NCI-H1417 treated with DMSO at 0.1 percent for 48 hours (cell line): ENCODE measurements around the gene PXK.
"Not testable (repeated sequence)": the region's sequence is repeated elsewhere in the genome, so short reads cannot be mapped to it uniquely, and the experiment has no call there.

Experiments used
- DNase-seq: peaks from one replicate; lab custom pipeline; 2025; lab: John Stamatoyannopoulos, UW

The PXK gene

DNA sequence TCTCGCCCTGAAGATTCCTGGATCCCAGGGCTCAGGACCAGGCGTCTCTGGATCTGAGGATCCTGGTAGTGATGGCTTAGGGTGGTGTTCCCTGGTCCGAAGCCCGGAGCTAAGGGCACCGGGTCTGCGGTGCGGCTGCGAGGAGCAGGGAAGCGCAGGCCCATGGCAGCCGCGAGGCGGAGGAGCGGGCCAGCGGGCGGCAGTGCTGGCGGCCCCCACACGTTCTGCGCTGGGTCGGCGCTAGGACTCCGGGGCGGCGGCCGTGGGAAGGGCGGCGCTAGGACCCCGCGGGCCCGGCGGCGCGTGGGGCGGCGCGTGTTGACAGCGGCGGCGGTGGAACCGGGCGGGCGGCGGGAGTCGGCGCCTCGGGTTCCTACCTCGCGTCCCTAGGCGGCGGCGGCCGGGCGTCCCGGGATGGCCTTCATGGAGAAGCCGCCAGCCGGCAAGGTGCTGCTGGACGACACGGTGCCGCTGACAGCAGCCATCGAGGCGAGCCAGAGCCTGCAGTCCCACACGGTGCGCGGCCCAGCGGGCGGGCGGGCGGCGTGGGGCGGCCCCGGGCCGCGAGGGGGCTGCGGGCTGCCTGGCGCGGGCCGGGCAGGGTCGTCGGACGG, at the start of gene PXK:
PXK (plus strand) TSS at position 318 of the 614 bp plus-strand sequence; CDS start at position 415, 97 bp downstream.
- no peak for DNase-seq

DNA sequence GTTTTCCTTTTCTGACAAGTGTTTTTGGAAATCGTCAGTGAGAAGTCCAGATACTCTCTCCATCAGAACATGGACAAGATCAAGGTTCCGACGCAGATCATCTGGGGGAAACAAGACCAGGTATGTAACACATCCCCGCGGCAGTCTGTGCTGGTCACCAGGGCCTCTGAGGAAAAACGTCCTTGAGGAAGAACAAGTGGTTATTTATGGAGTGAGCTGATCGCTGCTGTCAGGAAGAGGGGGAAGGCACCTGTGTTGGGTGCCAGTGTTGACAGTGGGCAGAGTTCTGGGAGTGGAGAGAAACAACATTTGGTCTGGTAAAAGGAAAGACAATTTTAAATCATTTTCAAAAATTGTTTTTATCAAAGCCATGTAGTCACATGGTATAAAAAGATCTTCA, 47.4 kb upstream of the PXK start:
- no peak for DNase-seq

DNA sequence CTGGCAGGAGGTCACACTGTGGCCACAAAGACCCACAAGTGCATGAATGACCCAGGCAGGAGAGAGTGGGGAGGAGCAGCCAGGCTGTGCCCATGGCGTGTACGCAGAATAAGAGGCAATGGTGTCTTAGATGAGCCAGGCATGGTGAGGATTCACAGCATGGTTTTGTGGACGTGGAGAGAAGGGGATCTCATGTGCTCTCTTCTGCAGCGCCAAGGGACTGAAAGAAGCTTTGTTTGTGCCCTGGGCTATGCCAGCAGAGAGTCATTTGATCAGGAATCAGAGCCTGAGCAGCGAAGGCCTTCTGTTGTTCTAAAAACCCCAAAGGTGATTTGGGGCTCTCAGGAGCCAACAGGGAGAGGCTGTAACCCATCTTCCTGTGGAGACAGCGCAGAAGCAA, 45.3 kb upstream of the PXK start:
- no peak for DNase-seq

DNA sequence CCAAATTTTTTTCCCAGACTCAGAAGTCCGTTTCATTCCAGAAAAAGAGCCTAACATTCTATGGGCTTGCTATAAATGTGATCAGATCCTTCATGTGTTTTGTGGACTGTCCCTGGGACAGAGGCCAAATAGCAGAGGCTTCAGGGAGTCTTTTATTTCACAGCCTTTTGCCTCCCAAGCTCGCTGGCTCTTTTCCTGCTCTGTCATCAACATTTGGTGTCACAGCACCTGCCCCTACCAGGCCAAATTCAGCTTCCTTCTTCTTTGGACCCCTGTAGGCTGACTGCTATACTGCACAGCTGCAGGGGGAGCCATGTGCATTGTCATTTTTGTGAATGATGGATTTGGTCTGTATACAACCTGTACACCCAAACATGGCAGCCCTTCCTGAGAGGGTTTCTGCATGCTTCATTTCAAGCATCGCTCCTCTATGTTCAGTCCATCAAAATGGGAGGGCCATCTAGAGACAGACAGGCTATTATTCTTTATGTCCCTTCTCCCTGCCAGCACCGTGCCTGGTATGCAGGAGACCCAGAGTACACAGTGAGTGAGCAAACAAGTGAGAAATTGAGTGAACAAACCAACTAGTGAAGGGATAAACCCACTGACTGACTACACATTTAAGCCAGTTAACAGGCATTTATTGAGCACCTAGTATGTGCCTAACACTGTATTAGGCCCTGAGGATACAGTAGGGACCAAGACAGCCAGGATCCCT, 44.5 kb upstream of the PXK start:
- DNase-seq = no peak

DNA sequence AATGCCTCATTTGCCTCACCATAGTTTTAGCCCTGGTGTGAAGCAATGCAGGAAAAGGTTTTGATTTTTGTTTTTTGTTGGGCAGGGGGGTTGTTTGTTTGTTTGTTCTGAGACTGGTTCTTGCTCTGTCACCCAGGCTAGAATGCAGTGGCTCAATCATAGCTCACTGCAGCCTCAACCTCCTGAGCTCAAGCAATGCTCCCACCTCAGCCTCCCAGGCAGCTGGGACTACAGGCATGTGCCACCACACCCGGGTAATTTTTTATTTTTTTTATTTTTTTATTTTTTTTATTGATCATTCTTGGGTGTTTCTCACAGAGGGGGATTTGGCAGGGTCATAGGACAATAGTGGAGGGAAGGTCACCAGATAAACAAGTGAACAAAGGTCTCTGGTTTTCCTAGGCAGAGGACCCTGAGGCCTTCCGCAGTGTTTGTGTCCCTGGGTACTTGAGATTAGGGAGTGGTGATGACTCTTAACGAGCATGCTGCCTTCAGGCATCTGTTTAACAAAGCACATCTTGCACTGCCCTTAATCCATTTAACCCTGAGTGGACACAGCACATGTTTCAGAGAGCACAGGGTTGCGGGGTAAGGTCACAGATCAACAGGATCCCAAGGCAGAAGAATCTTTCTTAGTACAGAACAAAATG, 43.6 kb upstream of the PXK start:
- not testable (repeated sequence) for DNase-seq

DNA sequence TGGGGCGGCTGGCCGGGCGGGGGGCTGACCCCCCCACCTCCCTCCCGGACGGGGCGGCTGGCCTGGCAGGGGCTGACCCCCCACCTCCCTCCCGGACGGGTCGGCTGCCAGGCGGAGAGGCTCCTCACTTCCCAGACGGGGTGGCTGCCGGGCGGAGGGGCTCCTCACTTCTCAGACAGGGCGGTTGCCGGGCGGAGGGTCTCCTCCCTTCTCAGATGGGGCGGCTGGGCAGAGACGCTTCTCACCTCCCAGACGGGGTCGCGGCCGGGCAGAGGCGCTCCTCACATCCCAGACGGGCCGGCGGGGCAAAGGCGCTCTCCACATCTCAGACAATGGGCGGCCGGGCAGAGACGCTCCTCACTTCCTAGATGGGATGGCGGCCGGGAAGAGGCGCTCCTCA, 42.2 kb upstream of the PXK start:
- not testable (repeated sequence) for DNase-seq

DNA sequence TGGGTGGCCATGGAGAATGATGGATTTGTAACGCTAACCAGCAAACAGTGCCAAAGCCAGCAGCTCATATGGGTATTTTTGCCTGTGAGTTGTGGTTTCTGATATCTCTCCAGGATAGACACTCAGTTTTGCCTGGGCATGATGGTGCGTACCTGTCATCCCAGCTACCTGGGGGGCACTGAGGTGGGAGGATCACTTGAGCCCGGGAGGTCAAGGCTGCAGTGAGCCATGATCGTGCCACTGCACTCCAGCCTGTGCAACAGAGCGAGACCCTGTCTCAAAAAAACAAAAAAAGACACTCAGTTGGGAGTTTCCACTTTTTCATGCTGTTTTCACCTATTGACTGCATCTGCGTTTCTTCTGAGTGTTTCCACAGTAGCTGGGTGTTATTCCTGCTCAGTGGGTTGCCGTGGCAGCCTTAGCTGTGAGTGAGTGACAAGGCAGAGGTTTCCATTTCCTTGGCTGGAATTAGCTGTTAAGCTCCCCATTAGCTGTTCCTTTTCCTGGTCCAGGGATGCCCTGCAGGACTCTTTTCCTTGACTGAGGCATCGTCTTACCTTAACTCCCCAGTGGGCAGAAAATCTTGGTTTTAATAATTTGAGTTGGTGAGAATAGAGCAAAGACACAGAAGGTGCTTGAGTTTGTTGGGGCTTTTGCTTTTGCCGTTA, 40.9 kb upstream of the PXK start:
- DNase-seq = no peak

DNA sequence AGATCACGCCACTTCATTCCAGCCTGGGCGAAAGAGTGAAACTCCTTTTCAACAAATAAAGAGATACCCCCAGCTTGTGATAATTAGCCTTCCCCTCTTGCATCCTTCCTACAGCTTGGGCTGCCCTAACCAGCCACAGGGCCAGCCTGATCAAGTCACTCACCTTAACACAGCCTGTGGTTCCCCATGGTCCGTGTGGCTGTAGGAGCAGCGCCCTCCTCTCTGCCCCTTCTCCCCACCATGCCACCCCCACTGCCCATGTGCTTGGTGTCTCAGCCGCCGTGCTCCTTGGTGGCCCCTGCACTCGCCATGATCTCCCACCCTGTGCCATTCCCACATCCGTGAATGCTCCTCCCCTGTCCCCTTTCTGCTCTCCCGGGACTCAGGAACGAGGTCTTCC, 39.8 kb upstream of the PXK start:
- no peak for DNase-seq

DNA sequence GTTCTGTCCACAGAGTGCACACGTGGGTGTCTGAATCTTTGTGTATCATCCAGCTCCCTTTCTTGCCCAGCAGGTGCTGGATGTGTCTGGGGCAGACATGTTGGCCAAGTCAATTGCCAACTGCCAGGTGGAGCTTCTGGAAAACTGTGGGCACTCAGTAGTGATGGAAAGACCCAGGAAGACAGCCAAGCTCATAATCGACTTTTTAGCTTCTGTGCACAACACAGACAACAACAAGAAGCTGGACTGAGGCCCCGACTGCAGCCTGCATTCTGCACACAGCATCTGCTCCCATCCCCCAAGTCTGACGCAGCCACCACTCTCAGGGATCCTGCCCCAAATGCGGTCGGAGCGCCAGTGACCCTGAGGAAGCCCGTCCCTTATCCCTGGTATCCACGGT, 39.2 kb upstream of the PXK start:
- DNase-seq = no peak

DNA sequence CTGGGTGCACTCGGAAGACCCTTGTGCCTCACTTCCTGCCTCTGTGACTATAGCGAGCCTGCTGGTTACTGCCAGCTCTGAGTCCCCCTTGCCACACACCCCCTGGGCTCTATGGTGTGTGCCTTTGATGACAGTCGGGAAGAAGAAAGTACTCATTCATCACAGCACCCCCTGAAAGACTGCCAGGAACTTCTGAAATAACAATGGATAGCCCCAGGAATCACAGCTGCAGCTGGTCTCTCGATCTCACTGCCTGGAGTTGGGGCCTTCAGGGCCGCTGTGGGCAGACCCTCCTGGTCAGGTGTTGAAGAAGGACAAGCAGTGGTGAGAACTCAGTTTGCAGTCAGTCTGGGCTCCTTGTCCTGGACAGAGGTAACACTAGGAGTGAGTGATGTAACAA, 36.4 kb upstream of the PXK start:
- no peak for DNase-seq

DNA sequence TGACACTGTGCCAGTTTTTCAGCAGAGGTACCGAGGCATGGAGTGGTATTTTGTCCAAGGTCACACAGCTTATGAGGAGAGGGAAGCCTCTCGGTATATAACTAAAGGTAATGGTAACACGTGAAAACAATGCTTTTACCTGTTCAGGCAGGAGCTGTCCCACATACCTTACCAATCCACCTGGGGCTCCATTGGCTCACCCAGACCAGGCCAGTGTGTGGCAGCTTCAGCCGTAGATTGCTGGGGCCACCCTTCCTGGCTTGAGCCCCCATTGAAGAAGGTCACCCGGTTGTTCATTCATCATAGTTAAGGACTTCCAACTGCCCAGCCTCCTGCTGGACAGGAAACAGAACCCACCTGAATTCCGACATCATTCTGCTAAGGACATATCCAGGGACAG, 35.8 kb upstream of the PXK start:
- DNase-seq = no peak

DNA sequence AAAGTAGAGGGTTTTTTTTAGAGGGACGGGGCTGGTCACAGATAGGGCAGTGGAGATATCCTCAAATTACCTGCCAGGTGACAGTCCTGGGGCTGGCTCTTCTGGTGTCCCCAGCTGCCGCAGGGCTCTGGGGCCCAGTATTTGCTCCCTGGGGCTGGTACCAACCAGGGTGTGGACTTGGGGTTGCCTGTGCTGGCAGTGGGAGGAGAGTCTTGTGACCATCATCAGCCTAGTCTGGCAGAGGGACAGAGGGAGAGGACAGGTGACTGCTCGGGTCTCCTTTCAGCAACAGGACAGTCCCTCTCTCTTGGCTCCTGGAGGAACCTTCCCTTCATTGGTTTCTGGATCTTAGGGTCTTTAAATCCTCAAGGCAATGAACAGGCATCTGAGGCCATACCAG, 34.5 kb upstream of the PXK start:
- no peak for DNase-seq

DNA sequence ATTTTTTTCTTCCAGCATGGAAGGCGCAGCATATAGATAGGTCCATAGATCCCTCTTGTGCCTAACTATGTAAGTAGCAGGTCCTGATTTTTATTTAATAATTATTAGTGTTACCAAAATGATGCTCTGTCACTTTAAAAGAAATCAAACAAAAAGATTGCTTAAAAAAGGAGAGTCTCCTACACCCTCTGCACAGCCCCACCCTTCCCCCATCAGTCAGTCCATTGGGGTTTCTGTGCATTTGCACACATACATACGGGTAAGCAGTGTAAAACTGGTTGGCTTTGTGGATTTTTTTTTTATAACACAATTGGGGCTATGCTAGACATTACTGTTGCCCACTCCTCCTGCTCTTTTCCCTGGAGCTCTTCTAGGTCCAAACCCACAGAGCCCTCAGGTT, 33.6 kb upstream of the PXK start:
- DNase-seq = no peak

DNA sequence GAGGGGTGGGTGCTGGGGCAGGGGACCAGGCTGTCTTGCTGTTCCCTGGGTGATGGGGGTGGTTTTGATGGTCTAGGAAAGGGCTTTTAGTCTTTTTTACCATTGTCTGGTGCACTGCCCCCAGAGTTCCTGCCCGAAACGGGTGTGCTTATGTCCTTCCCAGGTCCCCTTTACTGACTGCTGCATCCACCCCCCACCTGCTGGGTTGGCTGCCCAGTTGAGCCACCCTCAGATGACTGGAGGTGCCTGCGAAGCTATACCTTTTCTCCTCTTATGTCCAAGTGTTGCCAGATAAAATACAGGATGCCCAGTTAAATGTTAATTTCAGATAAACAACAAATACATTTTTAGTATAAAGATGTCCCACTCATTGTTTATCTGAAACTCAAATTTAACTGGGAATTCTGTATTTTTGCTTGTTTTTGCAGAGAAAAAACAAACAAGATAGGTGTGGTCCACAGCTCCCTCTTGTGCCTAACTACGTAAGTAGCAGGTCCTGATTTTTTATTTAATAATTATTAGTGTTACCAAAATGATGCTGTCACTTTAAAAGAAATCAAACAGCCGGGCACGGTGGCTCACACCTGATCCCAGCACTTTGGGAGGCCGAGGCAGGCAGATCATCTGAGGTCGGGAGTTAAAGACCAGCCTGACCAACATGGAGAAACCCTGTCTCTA, 32.7 kb upstream of the PXK start:
- DNase-seq = no peak

DNA sequence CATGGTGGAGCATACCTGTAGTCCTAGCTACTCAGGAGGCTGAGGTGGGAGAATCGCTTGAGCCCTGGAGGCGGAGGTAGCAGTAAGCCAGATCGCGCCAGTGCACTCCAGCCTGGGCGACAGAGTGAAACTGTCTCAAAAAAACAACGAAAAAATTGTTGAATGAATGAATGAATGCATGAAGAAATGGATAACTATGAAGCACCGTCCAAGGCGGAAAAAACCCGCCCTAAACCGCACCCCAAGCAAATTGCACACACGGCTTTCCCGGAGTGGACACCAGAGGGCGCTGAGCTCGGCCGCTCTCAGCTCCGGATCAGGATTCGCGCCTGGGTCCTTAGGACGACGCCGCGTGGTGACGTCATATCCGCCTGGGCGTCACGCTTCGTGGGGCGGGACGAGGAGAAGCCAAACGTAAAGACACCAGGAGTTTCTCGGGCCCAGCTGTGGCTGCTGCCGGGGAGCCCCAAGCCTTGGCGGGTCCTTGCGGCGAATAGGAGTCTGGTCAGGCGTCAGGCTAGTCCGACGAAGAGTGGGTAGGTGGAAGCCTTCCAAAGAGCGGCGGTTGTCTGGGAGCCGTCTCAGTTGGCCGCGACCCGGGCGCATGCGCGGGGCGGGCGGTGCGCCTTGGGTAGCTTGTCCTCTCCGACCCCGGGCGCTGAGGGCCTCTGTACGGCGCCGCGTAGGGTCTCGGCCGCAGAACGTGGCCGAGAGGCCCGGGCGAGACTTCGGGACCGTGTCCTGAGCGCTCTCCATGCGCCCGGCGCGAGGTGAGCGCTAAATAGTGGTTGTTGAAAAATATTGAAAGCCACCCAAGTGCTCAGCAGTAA, 26.6 kb upstream of the PXK start, which contains the start of the genes HTD2 and RPP14:
HTD2 (plus strand) TSS at position 639 of the 830 bp plus-strand sequence. CDS start 11,094 bp downstream, outside the sequence.
RPP14 (plus strand) TSS at position 364 of the 830 bp plus-strand sequence. CDS start 4,085 bp downstream, outside the sequence.
- DNase-seq = peak; percentile 73

DNA sequence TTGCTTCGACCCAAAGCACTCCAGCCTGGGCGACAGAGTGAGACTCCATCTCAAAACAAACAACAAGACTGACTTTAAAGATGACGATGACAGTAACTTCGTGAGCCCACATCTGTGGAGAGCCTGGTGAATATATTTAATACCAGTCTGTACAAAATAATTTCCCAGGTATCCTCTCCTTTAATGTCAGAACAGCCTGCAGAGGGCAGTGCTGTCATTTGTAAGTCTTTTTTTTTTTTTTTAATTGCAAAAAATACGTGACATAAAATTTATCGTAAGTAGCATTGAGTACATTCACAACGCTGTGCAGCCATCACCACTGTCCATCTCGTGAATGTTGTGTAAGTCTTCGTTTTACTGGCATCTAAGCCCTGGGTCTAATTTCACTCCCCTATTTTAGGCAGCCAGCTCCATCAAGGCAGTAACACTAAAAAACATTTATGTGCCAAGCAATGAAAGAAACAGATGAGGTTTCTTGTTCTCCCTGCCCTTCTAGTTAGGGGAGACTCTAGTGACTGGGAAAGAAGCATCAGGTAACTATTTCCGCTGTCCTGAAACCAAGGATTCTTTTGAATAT, 25.0 kb upstream of the PXK start:
- DNase-seq = no peak

DNA sequence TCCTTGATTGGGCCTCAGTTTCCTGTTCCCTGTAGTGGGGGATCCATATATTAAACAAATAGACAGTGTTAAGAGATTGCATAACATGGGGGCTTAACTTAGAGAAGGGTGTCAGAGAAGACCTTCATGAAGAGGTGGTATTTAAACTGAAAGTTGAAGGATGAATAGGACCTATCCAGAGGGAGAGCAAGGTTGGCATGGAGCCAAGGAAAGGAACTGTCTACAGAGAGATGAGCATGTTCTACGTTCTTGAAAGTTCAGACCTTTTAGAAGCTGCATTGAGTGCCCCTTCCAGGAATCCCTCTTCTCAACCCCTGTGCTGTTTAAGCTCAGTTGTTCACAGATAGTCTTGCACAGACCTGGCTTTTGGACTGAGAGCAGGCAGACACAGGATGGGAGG, 24.0 kb upstream of the PXK start:
- DNase-seq = no peak

DNA sequence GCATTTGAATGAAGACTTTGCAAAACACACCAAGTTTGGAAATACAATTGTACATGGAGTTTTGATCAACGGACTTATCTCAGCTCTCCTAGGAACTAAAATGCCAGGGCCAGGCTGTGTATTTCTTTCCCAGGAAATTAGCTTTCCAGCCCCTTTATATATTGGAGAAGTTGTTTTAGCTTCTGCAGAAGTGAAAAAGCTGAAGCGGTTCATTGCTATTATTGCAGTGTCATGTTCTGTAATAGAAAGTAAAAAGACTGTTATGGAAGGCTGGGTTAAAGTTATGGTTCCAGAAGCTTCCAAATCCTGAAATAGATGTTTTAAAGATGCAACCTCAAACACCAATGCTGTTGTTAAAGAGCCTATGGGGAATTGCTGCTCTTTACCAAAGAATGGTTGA, 14.9 kb upstream of the PXK start:
- DNase-seq = no peak

DNA sequence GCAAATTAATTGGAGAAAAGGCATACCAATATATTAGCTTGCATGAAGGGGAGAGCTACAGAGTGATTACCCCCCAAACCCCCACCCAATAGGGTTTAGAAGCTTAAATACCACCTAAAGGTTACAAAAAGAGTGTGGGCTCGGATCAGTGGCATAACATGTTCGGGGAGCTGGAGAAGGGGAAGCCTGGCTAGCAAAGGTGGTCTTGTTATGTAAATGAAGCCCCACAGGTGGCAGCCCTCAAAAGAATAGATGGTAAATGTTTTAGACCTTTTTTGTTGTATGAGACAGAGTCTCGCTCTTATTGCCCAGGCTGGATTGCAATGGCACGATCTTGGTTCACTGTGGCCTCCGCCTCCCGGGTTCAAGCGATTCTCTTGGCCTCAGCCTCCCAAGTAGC, 10.9 kb upstream of the PXK start:
- no peak for DNase-seq

DNA sequence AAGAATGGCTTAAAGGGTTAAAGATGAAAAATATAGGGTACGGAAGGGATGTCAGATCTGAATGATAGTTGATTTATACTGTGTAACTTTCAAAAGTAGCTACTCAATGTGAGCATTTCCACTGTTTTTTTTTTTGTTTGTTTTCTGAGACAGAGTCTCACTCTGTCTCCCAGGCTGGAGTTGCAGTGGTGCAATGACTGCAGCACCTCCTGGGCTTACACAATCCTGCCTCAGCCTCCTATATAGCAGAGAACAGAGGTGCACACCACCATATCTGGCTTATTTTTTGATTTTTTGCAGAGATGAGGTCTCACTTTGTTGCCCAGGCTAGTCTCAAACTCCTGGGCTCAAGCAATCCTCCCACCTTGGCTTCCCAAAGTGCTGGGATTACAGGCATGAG, 9.9 kb upstream of the PXK start:
- no peak for DNase-seq
